Skeletal muscle tissue (tissue), 4 donors: ENCODE data around the gene CCDC60. TPM values are rescaled to one million over a fixed set of nuclear protein-coding genes. Genes with fewer than 3 reads are reported as not detected.

Experiments
- H3K27ac ChIP-seq: one replicate; pipeline ENCODE4 v1.7.0; 2013; ENCODE audit warnings: mild to moderate bottlenecking, low read depth, low read length, inconsistent platforms
- H3K27me3 ChIP-seq, 3 donors: one replicate each; pipeline ENCODE4 v1.7.0; 2013; ENCODE audit warnings: low read length in 3 of 3; ENCODE audit not compliant: control insufficient read depth in 3 of 3, insufficient read depth in 3 of 3
- H3K36me3 ChIP-seq, 3 donors: one replicate each; pipeline ENCODE4 v1.7.0; 2013; ENCODE audit warnings: low read length in 3 of 3; ENCODE audit not compliant: control insufficient read depth in 3 of 3, insufficient read depth in 3 of 3
- H3K4me1 ChIP-seq, 3 donors: one replicate each; pipeline ENCODE4 v1.7.0; 2013; ENCODE audit warnings: low read length in 3 of 3, mild to moderate bottlenecking in 3 of 3; ENCODE audit not compliant: control insufficient read depth in 3 of 3, insufficient read depth in 3 of 3
- H3K4me3 ChIP-seq, 3 donors: one replicate each; pipeline ENCODE4 v1.7.0; 2013; ENCODE audit warnings: low read length in 3 of 3
- H3K9ac ChIP-seq, 3 donors: one replicate each; pipeline ENCODE4 v1.7.0; 2013; ENCODE audit warnings: low read length in 3 of 3, mild to moderate bottlenecking in 3 of 3, moderate library complexity in 2 of 3, low read depth in 1 of 3
- H3K9me3 ChIP-seq, 3 donors: one replicate each; pipeline ENCODE4 v1.7.0; 2013; ENCODE audit warnings: low read length in 3 of 3; ENCODE audit not compliant: control insufficient read depth in 3 of 3
- total RNA-seq: library from RNA; depleted of rRNA; stranded (reverse); fragments of >200 nt; gene quantifications from one replicate; pipeline ENCODE4 v1.2.3, GENCODE V29; 2014
- donor health status: Osteomylitis.

Gene CCDC60
- total RNA-seq, 1 donor from 2014 or later: not detected

DNA sequence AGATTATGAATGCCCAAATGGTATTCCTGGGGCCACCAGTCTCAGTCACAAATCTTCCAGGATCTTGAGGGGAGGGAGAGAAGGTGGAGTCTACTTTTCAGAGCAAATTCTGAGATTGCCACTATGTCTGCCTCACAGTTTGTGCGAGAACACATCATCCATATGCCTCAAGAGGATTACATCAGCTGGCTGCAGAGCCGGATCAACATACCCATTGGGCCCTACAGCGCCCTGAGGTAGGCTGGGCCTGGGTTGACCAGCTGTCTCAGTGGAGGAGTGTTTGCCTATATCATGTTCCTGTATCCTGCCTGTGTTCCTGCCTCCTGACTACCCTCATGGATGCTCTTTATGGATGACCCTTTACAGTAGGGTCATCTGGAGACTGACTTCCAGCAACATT, 205.9 kb downstream of the CCDC60 start:
- Histone ChIP-seq H3K36me3 (no peaks in the 10 kb centered on the region), H3K4me3 (no peak overlapping the region), H3K27me3 (no peaks in the 10 kb centered on the region), H3K9me3 (no peaks in the 10 kb centered on the region), H3K9ac (no peak overlapping the region), H3K4me1 (no peaks in the 10 kb centered on the region), H3K27ac (no peak overlapping the region)

DNA sequence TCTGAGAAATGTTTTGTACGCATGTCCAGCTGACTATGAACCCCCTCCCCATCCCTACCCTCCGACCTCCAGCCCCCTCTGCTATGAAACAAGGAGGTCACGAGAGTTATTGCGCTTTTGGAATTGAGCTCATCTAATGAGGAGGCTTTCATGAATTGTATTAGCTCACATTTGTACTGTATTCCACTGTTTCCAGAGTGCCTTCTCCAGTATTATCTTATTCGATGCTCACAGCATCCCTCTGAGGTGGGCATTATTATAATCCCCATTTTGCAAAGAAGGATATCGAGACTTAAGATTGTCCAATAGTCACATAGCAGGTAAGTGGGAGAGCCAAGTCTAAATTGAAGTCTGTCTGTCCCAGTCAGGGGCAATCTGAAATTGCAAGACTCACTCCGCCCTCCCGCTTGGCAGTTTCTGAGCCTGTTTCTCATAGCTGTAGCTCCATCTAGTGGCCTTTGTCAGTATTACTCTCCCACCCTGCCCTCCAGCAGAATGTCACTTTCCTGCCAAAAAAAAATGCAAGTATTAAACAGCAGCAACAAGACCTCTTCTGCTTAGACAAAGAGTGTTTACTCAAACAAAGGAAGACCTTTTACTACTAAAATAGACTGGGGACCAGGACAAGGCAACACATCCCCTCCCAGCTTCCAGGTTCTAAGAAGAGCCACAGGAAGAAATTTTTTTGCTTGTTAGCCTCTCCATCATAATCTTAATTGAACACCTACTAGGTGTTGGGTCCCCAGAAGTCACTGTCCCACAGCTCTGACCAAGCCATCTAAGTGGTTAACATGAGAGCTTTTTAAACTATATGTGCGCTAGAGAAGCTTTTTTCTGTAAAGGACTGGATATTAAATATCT, 210.5 kb downstream of the CCDC60 start:
- Histone ChIP-seq H3K27me3 (no peaks in the 10 kb centered on the region), H3K4me3 (no peak overlapping the region), H3K36me3 (no peaks in the 10 kb centered on the region), H3K27ac (no peak overlapping the region), H3K4me1 (no peaks in the 10 kb centered on the region), H3K9me3 (no peaks in the 10 kb centered on the region), H3K9ac (no peak overlapping the region)

DNA sequence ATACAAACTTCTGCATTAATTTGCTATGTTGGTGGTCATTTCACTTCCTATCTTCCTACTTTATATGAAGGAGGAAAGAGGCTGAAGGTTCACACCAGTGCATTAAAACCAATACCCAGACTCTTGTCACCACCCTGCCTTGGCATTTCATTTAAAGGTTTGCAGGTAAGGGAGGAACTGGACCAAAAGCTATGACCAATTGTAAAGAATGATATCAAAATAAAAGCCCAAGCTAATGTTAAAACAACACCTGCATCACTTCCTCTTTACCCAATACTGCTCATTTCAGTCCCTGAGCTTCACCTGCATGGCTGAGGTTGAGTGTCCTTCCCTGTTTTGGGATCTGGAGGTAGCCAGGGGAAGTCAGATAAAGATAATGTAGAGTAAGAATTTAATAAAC, 211.8 kb downstream of the CCDC60 start:
- no peaks in the 10 kb centered on the region for H3K36me3 ChIP-seq
- no peak overlapping the region for H3K27ac ChIP-seq
- H3K4me1 ChIP-seq: no peaks in the 10 kb centered on the region
- no peak overlapping the region for H3K4me3 ChIP-seq
- no peaks in the 10 kb centered on the region for H3K9me3 ChIP-seq
- H3K27me3 ChIP-seq: no peaks in the 10 kb centered on the region
- H3K9ac ChIP-seq: no peak overlapping the region

DNA sequence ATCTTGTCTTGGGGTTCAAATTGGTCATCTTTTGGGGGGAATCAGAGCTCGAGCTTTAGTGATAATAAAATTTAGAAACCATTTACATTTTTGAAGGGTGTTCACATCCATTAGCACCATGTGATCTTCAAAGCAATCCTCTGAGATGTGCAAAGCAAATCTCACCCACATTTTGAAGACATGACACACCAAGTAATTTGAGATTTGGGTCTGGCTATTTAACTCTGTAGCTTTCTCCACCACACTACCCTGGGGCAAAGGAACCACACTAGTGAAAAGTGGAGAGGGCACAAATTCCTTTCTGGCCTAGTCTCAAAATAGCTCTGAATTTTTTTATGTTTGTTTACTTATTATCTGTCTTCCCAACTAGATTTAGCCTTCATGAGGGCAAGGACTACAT, 212.5 kb downstream of the CCDC60 start:
- H3K27me3 ChIP-seq: no peaks in the 10 kb centered on the region
- H3K36me3 ChIP-seq: no peaks in the 10 kb centered on the region
- H3K27ac ChIP-seq: no peak overlapping the region
- H3K4me1 ChIP-seq: no peaks in the 10 kb centered on the region
- no peaks in the 10 kb centered on the region for H3K9me3 ChIP-seq
- H3K4me3 ChIP-seq: no peak overlapping the region
- no peak overlapping the region for H3K9ac ChIP-seq

DNA sequence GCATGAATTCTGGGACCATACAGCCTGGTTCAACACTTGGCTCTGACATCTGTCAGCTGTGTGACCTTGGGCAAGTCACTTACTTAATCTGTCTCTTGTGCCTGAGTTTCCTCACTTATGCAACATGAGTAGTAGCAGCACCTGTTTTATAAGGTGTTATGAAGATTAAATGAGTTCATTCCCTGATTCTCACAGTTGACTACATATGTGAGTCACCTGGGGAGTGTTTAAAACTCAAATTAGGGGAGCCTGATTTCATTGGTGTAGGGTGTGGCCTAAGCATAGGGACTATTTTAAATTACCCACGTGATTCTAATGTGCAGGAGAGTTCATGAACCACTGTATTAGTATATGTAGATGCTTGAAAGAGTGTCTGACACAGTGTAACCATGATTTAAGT, 222.3 kb downstream of the CCDC60 start:
- no peak overlapping the region for H3K4me3 ChIP-seq
- H3K27me3 ChIP-seq: no peaks in the 10 kb centered on the region
- H3K27ac ChIP-seq: no peak overlapping the region
- no peaks in the 10 kb centered on the region for H3K36me3 ChIP-seq
- H3K4me1 ChIP-seq: no peaks in the 10 kb centered on the region
- no peak overlapping the region for H3K9ac ChIP-seq
- H3K9me3 ChIP-seq: no peaks in the 10 kb centered on the region

DNA sequence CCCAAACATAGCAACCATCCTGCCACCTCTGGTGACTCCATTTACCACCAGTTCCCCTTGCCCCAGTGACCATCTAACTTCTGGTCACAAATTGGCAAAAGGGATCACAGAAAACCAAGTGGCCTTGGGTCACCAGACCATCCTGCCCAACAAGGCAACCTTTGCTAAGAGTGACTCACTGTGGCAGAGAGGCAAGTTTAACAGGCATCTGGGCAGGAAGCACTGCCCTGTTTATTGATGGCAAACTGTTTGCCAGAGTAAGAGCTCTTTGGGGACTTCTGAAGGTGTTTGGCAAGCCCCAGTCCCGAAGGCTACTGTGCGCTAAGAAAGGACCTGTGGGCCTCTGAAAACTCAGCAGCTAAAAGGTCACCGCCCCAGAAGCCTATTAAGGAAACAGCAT, 230.9 kb downstream of the CCDC60 start:
- Histone ChIP-seq H3K4me1 (no peaks in the 10 kb centered on the region), H3K9me3 (no peaks in the 10 kb centered on the region), H3K27me3 (no peaks in the 10 kb centered on the region), H3K4me3 (no peak overlapping the region), H3K9ac (no peak overlapping the region), H3K27ac (no peak overlapping the region), H3K36me3 (no peaks in the 10 kb centered on the region)

DNA sequence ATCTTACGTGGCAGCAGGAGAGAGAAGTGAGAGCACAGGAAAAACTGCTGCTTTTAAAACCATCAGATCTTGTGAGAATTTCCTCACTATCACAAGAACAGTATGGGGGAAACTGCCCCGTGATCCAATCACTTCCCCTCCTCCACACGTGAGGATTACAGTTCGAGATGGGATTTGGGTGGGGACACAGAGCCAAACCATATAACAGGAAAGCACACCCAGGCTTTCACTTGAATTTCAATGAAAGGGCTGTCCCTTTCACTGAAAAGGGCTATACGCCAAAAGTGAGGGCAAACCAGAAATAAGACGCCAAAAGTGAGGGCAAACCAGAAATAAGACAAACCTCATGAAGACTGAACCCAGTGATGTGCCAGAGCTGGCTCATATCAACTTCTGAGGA, 236.2 kb downstream of the CCDC60 start:
- H3K27me3 ChIP-seq: no peaks in the 10 kb centered on the region
- H3K36me3 ChIP-seq: no peaks in the 10 kb centered on the region
- H3K4me1 ChIP-seq: no peaks in the 10 kb centered on the region
- no peak overlapping the region for H3K9ac ChIP-seq
- no peaks in the 10 kb centered on the region for H3K9me3 ChIP-seq
- H3K4me3 ChIP-seq: no peak overlapping the region
- H3K27ac ChIP-seq: no peak overlapping the region

DNA sequence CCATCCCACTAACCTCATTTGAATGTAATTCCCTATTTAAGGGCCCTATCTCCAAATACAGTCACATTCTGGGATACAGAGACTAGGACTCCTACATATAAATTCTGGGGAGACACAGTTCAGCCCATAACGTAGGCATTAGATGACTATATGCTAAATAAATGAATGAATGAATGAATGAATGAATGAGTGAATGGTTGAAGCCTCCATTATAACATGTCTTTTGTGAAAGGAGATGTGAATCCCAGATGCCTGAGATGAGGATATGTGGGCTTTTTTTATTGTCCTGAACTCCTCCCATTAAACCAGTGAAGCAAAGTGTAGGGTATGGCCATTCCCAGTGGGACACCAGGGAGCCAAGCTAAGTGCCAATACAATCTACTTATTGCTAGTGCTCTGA, 238.6 kb downstream of the CCDC60 start:
- no peaks in the 10 kb centered on the region for H3K36me3 ChIP-seq
- no peak overlapping the region for H3K27ac ChIP-seq
- H3K9me3 ChIP-seq: no peaks in the 10 kb centered on the region
- H3K27me3 ChIP-seq: no peaks in the 10 kb centered on the region
- H3K4me3 ChIP-seq: no peak overlapping the region
- no peaks in the 10 kb centered on the region for H3K4me1 ChIP-seq
- no peak overlapping the region for H3K9ac ChIP-seq

DNA sequence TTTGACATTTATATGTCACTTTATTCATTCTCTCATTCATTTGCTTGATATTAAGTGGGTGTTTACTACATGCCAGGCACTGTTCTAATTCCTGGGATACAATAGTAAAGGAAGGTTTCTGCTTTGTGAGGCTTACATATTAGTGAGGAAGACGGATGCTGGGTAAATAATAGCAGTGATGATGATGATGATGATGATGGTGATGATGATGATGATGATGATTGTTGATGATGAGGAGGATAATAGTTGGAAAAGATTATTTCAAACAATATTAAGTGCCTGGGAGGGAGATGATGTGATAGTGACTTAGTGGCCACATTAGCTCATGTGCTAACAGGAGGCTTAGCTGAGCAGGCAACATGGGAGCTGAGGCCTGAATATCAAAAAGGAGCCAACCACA, 239.7 kb downstream of the CCDC60 start:
- no peaks in the 10 kb centered on the region for H3K36me3 ChIP-seq
- no peak overlapping the region for H3K27ac ChIP-seq
- no peaks in the 10 kb centered on the region for H3K4me1 ChIP-seq
- no peaks in the 10 kb centered on the region for H3K9me3 ChIP-seq
- H3K27me3 ChIP-seq: no peaks in the 10 kb centered on the region
- no peak overlapping the region for H3K4me3 ChIP-seq
- no peak overlapping the region for H3K9ac ChIP-seq

DNA sequence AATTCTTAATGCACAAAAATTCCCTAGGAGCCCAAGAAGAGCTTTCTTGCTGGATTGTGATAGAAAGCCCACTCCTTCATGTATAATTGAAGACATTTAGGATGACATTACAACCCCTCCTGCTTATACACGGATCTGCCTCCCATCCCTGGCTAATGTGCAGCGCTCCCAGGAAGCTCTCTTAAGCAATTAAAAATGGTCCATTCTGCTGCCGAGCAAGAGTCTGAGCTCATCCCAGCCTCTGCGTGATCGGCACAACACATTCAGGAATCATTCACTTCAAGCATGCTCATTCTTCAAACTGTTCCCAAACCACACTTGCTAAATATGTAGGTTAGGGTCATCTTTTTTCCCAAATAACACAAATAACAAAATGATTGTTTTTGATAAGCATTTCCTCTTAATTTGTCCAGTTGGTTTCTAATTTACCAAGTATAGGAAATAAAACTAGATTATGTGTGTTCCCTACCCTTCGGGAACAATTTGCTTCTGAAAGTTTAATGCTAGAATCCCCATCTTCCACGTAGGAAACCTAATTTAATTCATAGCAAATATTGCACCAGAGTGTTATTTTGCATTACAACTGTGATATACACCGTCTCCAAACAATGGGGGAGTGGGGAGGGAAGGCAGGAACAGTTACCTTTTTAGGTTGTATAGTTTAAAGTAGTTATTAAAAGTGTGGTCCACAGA, 241.7 kb downstream of the CCDC60 start:
- H3K27ac ChIP-seq: no peak overlapping the region
- H3K9me3 ChIP-seq: no peaks in the 10 kb centered on the region
- no peak overlapping the region for H3K9ac ChIP-seq
- H3K4me1 ChIP-seq: no peaks in the 10 kb centered on the region
- H3K36me3 ChIP-seq: no peaks in the 10 kb centered on the region
- H3K4me3 ChIP-seq: no peak overlapping the region
- H3K27me3 ChIP-seq: no peaks in the 10 kb centered on the region
